EH (cell line): Measurements from ENCODE around the gene CUL9.

ENCODE experiments used
- DNase-seq: peaks from one replicate; pipeline ENCODE4 v3.0.0-alpha.2; 2015; ENCODE audit warnings: low read depth

The CUL9 gene

GRCh38 chr6:43229803-43230620 lies 48.0 kb downstream of the CUL9 start:
- no peak for DNase-seq

GRCh38 chr6:43231053-43231452 lies 49.1 kb downstream of the CUL9 start:
- DNase-seq, result no peak

- no peak for DNase-seq
These were observed 49.9 kb downstream of the CUL9 start for GRCh38 chr6:43231735-43232450.

- DNase-seq, result no peak
These were observed 53.8 kb downstream of the CUL9 start for GRCh38 chr6:43235841-43236240.

- DNase-seq, result no peak
These were observed 57.1 kb downstream of the CUL9 start for GRCh38 chr6:43239054-43239453.

GRCh38 chr6:43240950-43241349 lies 59.0 kb downstream of the CUL9 start:
- no peak for DNase-seq

GRCh38 chr6:43241446-43241845 lies 59.5 kb downstream of the CUL9 start:
- no peak for DNase-seq

GRCh38 chr6:43242908-43243663 lies 61.1 kb downstream of the CUL9 start, which contains the start of gene TTBK1:
TTBK1 (plus strand) TSS chr6:43243481; CDS start chr6:43246661, 3,180 bp downstream.
- no peak for DNase-seq

GRCh38 chr6:43243664-43244321 lies 61.8 kb downstream of the CUL9 start:
- no peak for DNase-seq

GRCh38 chr6:43246301-43247113 lies 64.5 kb downstream of the CUL9 start:
- DNase-seq, result no peak

GRCh38 chr6:43247114-43247999 lies 65.4 kb downstream of the CUL9 start:
- peak; percentile 54 for DNase-seq

- DNase-seq, result no peak
These were observed 66.1 kb downstream of the CUL9 start for GRCh38 chr6:43248101-43248500.

GRCh38 chr6:43248791-43249190 lies 66.8 kb downstream of the CUL9 start:
- DNase-seq, result no peak

- DNase-seq, result peak; percentile 24
These were observed 69.0 kb downstream of the CUL9 start for GRCh38 chr6:43250992-43251373.

- no peak for DNase-seq
These were observed 71.4 kb downstream of the CUL9 start for GRCh38 chr6:43253401-43253800.

GRCh38 chr6:43254138-43254817 lies 72.3 kb downstream of the CUL9 start:
- DNase-seq, result peak; percentile 41

GRCh38 chr6:43254846-43255245 lies 72.8 kb downstream of the CUL9 start:
- DNase-seq, result no peak

GRCh38 chr6:43255408-43256054 lies 73.5 kb downstream of the CUL9 start:
- no peak for DNase-seq
